Fibroblast of pulmonary artery (primary cell): ENCODE measurements around the gene ANKRD60.

Experiments
- DNase-seq: peaks from one replicate; pipeline ENCODE4 v3.0.0-alpha.2; 2010; ENCODE audit warnings: low read depth
- H3K4me3 ChIP-seq: replicated peaks from 2 replicates; pipeline ENCODE4 v1.5.1; 2011; ENCODE audit warnings: low read depth, mild to moderate bottlenecking, control low read depth, low read length, moderate library complexity
- TF ChIP-seq, protein P1 (sequence below): IDR thresholded peaks from 2 replicates; pipeline ENCODE4 v1.5.1; 2011; ENCODE audit warnings: mild to moderate bottlenecking, control low read depth, low read length, inconsistent platforms; ENCODE audit errors: missing control alignments

The ANKRD60 gene

DNA sequence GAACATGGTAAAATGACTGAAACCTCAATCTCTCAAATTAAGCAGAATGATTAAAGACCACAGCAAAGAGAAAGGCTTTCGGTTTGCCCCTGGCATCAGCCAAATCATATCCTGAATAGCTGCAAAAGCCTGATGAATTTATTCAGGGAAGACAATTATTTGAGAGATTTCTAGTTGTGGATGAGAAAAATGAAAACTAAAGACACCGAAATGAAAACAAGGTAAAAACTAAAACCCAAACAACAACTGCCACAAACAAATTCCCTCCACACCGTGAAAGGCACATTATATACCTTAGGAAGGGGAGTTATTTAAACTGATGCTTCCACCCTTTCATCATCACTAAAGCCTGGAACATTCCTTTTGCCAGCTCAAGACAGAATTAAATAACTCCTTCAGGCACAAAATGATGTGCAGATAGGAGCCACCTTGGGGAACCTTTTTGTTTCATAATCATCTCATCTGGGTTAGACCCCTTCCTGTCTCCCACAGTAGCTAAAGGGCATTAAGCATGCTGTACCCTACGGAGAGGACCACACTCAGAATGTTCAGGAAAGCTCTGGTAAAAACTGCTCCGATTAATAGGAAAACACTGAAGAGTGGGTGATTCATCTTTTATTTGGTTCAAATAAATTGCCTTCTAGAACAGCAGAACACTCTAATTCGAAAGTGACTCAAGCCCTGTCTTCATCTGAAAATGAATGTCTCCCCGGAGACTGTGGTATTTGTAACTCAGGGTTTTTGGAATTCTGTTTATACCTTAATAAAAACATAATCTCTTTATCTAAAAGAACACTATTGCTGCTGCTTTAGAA is 9.1 kb upstream of the ANKRD60 start:
- no peak overlapping the region for H3K4me3 ChIP-seq
- TF ChIP-seq, protein P1, sequence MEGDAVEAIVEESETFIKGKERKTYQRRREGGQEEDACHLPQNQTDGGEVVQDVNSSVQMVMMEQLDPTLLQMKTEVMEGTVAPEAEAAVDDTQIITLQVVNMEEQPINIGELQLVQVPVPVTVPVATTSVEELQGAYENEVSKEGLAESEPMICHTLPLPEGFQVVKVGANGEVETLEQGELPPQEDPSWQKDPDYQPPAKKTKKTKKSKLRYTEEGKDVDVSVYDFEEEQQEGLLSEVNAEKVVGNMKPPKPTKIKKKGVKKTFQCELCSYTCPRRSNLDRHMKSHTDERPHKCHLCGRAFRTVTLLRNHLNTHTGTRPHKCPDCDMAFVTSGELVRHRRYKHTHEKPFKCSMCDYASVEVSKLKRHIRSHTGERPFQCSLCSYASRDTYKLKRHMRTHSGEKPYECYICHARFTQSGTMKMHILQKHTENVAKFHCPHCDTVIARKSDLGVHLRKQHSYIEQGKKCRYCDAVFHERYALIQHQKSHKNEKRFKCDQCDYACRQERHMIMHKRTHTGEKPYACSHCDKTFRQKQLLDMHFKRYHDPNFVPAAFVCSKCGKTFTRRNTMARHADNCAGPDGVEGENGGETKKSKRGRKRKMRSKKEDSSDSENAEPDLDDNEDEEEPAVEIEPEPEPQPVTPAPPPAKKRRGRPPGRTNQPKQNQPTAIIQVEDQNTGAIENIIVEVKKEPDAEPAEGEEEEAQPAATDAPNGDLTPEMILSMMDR = no peak
- DNase-seq = peak; percentile 40

DNA sequence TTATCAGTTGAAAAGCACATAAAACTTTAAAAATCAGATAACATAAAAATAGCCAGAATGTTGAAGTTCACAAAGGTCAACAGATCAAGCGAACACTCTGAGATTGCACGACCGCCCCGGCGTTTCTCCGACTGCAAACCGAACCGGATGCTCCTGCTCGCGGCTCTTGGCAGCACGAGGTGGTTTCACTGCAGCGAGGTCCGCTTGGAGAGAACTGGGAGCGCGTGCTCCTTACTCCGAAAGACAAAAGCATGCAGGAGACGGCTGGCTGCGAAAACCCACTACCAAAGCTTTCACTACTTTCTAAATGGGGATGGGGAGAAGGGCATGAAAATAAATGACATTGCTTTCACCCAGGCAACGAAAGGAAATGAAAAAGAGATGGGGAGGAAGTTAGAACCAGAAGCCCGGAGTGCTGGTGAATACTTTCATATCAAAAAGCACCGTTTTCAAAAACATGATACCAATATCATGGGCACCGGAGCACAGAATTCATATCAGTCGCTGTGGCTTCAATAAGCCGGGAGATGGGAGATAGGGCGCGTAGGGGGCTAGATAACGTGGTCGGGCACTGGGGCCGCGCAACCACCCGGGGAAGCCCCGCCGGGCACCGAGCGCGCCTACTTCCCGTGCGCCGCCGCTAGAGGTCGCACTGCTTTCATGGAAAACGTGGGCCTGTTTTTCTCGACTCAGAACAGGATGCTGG is 8.3 kb upstream of the ANKRD60 start:
- TF ChIP-seq, protein P1 = peak; percentile 85
- DNase-seq = peak; percentile 68
- H3K4me3 ChIP-seq = peak overlapping the region; percentile 68

DNA sequence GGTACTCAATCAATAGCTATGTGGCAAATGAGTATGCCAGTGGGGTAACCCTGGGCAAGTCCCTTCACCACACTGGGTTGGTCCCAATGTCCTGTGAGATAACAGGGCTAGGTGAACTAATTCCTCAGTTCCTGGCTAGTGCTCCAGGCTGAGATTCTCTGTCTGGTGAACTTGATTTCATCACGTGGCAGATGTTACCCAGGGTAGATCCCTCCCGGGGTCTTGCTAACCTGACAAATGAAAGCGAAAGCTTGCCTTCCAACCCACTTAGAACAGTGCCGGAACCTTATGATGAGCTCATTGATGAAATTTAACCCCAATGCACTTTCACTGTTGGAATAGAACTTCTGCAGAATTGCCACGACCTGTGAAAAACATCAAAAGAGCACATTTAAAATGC is 6.6 kb upstream of the ANKRD60 start:
- TF ChIP-seq, protein P1 = no peak
- DNase-seq = no peak
- no peak overlapping the region for H3K4me3 ChIP-seq

DNA sequence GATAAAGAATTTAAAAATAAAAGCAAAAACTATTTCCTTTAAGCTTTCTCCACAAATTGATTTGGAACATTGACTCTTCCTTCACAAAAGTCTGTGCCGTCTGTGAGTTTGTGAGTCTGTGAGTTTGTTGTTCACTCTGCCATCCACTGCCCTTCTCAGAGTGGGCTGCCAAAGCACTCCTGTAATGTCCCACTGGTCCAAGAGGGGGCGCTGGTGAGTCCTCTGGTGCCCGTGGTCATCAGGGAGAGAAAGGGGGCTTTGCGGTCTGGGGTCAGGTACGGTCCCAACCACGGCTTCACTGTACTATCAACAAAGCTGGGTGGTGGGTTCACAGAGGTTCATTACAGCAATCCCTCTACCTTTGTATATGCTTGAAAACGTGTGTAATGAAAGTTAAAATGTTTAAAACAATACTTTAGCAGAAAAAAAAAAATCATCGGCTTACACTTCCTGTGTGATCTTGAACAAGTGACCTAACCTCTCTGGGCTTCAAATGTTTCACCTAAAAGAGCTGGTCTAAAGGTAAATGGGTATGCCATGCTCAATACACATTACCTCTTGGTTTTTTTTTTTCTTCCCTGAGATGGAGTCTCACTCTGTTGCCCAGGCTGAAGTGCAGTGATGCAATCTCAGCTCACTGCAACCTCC is 5.6 kb upstream of the ANKRD60 start:
- no peak overlapping the region for H3K4me3 ChIP-seq
- TF ChIP-seq, protein P1 = peak; percentile 79
- DNase-seq = no peak

DNA sequence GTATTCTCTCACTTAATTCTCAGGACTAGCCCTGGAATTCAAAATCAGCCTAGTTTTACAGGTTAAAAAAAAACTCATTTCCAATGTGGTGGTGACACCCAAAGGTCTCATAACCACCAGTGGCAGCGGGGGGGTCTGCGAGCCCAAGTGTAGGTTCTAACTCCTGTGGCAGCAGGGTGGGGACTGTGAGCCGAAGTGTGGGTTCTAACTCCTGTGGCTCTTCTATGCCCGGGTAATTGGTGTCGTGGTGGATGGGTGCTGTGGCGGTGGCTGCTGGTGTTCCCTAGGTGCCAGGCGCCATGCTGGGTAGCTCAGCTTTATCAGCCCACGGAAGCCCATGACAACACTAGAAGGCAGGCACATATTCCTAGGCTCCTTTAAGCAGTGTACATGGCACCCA is 4.9 kb upstream of the ANKRD60 start:
- H3K4me3 ChIP-seq = no peak overlapping the region
- TF ChIP-seq, protein P1 = no peak
- DNase-seq = no peak

DNA sequence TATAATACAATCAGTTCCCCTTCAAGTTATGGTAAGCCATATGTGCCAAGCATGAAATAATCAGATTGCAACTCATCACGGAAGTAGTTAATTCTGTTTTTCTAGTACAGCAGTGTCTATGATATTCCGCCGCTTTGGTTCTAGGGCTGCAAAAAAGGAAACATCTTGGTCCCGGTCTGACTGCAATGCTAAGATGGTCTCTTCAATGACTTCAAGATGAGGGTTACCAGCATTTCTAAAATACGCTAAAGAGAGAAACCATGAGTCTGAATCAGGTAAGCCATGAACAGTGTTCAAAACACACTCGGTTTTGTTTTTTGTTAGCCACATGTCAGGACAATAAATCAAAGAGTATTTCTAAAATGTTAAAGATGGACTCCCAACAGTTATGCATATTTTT is 3.2 kb upstream of the ANKRD60 start:
- H3K4me3 ChIP-seq = no peak overlapping the region
- TF ChIP-seq, protein P1 = no peak
- DNase-seq = no peak
